ENCODE measurements around the gene SLC25A5.
"Not testable (repeated sequence)": the region's sequence is repeated elsewhere in the genome, so short reads cannot be mapped to it uniquely, and the experiment has no call there.

The SLC25A5 gene

GRCh38 chrX:119467842-119468550 lies at the start of gene SLC25A5:
TSS of gene SLC25A5 (plus strand) at chrX:119468444. CDS start at chrX:119468516, 72 bp downstream.
- ATAC-seq = peak; percentile 96
- peak; percentile 83 for DNase-seq

GRCh38 chrX:119419146-119419545 lies 49.1 kb upstream of the SLC25A5 start:
- ATAC-seq (no peak), DNase-seq (no peak)

- DNase-seq (no peak), ATAC-seq (no peak)
Observed at GRCh38 chrX:119419898-119420297, 48.3 kb upstream of the SLC25A5 start.

- no peak for DNase-seq
- ATAC-seq = no peak
Observed at GRCh38 chrX:119421016-119421705, 47.1 kb upstream of the SLC25A5 start.

- DNase-seq (no peak), ATAC-seq (no peak)
Observed at GRCh38 chrX:119423631-119424030, 44.6 kb upstream of the SLC25A5 start.

GRCh38 chrX:119424999-119425398 lies 43.2 kb upstream of the SLC25A5 start:
- ATAC-seq (no peak), DNase-seq (no peak)

GRCh38 chrX:119427024-119427794 lies 41.0 kb upstream of the SLC25A5 start:
- peak; percentile 5 for DNase-seq
- ATAC-seq = peak; percentile 14

GRCh38 chrX:119427795-119428185 lies 40.5 kb upstream of the SLC25A5 start:
- DNase-seq = no peak
- ATAC-seq = no peak

- DNase-seq (no peak), ATAC-seq (no peak)
Observed at GRCh38 chrX:119429471-119429870, 38.8 kb upstream of the SLC25A5 start.

- not testable (repeated sequence) for DNase-seq, ATAC-seq
Observed at GRCh38 chrX:119441295-119441694, 26.9 kb upstream of the SLC25A5 start.

GRCh38 chrX:119442286-119442685 lies 26.0 kb upstream of the SLC25A5 start:
- no peak for DNase-seq
- ATAC-seq = no peak

GRCh38 chrX:119453202-119453601 lies 15.0 kb upstream of the SLC25A5 start:
- DNase-seq (no peak), ATAC-seq (no peak)

- no peak for ATAC-seq
- DNase-seq = no peak
Observed at GRCh38 chrX:119455264-119455663, 13.0 kb upstream of the SLC25A5 start.

- ATAC-seq (no peak), DNase-seq (no peak)
Observed at GRCh38 chrX:119459181-119459580, 9.1 kb upstream of the SLC25A5 start.

GRCh38 chrX:119465555-119465954 lies 2.7 kb upstream of the SLC25A5 start:
- ATAC-seq = no peak
- no peak for DNase-seq

- DNase-seq (no peak), ATAC-seq (no peak)
Observed at GRCh38 chrX:119466970-119467369, 1.3 kb upstream of the SLC25A5 start.

- no peak for DNase-seq
- ATAC-seq = no peak
Observed at GRCh38 chrX:119467433-119467832, 811 bp upstream of the SLC25A5 start.

- ATAC-seq (peak; percentile 80), DNase-seq (peak; percentile 92)
Observed at GRCh38 chrX:119468551-119469312, 488 bp downstream of the SLC25A5 start.

- ATAC-seq (no peak), DNase-seq (no peak)
Observed at GRCh38 chrX:119469313-119469635, 1.0 kb downstream of the SLC25A5 start.

GRCh38 chrX:119474615-119475388 lies 6.6 kb downstream of the SLC25A5 start:
- ATAC-seq = no peak

GRCh38 chrX:119475389-119476101 lies 7.3 kb downstream of the SLC25A5 start:
- ATAC-seq (peak; percentile 19), DNase-seq (no peak)

More at GRCh38 chrX:119474615-119475388, 6.6 kb downstream of the SLC25A5 start:
- DNase-seq = no peak

All from stimulated activated naive CD8-positive, alpha-beta T cell treated with anti-CD3 and anti-CD28 coated beads, Interleukin-15, Interleukin-2, amounts not matched to agents 100 U/mL and 50 U/mL, for 24 hours (primary cell).